DMS153 treated with DMSO at 0.1 percent for 48 hours (cell line): ENCODE measurements around the gene F5.
A peak's percentile ranks its signal among the peaks of the same experiment; 100 is the strongest.

Experiments used
- DNase-seq: peaks from one replicate; lab custom pipeline; 2025; ENCODE audit not compliant: unreplicated experiment; lab: John Stamatoyannopoulos, UW

The F5 gene

GRCh38 chr1:169586395-169587255 is at the start of gene F5:
Gene F5, minus strand, starts transcription at chr1:169586481. Its CDS starts 95 bp downstream, at chr1:169586386.
- peak; percentile 81 for DNase-seq

GRCh38 chr1:169634877-169635276 is 48.6 kb upstream of the F5 start:
- DNase-seq, result no peak

GRCh38 chr1:169634145-169634544 is 47.9 kb upstream of the F5 start:
- DNase-seq, result no peak

DNA sequence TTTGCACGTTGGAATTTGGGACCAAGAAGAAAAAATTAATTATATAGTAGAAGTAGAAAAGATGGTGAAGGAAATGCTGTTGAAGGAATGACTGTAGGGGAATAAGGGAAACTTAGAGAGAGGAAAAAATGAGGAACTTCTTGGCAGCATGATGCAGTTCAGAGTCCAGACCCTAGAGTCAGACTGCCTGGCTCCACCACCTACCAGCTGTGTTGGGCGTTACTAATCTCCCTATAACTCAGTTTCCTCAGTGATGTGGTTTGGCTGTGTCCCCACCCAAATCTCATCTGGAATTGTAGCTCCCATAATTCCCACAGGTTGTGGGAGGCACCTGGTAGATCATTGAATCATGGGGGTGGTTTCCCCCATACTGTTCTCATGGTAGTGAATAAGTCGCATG is 45.0 kb upstream of the F5 start:
- no peak for DNase-seq

DNA sequence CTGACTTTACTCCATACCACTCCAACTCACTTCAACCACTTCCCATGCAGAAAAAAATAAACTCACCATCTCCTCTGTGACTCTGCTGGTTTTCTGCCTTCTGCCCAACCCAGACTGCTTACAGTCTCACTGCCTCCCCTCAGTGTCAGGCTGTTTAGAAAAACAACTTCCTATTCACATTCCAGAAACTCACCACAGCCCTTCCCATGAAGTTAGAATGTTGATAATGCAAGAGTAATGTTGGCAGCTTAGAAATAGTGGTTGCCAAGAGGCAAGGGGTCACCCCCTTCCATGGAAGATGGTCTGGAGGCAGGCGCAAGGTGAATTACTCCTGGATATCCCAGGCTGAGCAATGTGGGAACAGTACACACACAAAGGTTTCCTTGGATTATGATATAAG is 43.7 kb upstream of the F5 start, which contains the start of gene SELP:
TSS of gene SELP (minus strand) at position 119 of the 400 bp plus-strand sequence. CDS start at position 69, 50 bp downstream.
- no peak for DNase-seq

DNA sequence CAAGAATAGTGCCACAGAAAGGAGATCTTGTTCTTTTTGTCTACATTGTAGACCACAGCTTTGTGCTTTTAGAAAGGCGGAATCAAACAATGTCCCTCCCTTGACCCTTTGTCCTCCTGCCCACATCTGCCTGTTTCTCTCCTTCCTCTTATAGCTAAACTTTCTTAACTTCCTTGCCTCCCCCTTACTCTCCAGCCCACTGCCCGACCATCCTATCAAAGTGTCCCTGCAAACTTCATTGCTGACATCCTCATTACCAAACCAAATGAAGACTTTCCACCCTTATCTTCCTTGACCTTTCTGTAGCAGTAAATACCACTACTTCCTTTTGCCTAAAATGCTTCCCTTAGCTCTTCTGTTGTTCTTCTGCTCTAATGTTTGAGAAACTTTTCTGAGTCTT is 38.6 kb upstream of the F5 start:
- no peak for DNase-seq

- no peak for DNase-seq
Observed at GRCh38 chr1:169624122-169624521, 37.8 kb upstream of the F5 start.

GRCh38 chr1:169623132-169623926 is 37.0 kb upstream of the F5 start:
- no peak for DNase-seq

- no peak for DNase-seq
Observed at GRCh38 chr1:169620565-169620964, 34.3 kb upstream of the F5 start.

DNA sequence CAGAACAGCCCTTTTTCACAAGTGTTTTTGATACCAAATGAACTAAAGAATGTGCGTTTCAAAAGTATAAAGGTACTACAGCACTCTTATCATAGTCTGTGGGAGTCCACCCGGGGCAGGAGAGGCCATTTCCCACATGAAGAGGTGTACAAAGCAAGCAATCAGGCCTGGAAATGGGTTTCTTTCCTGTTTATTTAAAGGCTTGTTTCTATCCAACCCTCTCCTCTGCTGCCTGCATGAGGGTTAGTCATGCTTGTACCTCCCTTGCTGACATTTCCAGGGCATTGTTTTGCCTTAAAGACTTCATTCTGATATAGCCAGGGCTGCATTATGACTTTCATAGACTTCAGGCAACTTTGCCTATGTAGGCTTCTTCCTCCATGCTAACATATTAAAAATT is 32.1 kb upstream of the F5 start:
- no peak for DNase-seq

DNA sequence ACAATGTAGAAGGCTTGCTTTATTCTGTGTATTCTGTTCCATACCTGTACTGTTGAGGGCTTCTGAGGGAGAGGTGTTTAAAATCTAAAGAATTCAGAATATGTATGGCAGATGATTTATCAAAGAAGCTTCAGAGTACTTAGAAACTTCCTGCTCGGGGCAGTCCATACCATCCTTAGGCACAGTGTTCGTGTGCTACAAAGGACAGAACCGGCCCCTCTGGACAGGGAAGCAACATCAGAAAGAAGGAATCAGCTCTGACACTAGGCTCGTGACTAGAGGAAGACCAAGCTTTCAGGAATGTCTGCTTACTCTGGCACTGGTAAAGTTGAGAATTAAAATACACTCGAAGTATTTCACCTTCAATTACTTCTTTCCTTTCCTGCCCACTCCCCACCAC is 29.5 kb upstream of the F5 start:
- no peak for DNase-seq

- DNase-seq, result no peak
Observed at GRCh38 chr1:169610858-169611257, 24.6 kb upstream of the F5 start.

DNA sequence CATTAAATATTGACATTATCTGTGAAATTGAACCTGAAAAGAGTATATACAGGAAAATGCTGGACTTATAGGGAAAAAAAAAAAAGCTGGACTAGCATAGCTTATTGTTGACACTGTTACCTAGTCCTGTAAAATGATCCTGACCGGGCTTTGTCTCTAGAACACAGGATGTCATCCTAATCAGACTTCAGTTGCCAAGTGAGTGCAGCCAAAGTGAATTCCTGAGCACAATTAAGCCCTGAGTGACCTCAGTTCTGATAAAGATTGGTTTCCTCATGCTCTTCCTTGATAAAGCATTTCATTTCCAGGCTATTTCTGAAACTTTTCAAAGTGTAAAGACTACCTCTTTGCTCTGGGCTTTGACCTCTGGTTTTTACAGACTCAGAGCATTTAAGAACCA is 23.8 kb upstream of the F5 start:
- DNase-seq, result no peak

GRCh38 chr1:169608226-169608625 is 21.9 kb upstream of the F5 start:
- DNase-seq, result no peak

- DNase-seq, result no peak
Observed at GRCh38 chr1:169604781-169605560, 18.7 kb upstream of the F5 start.

- no peak for DNase-seq
Observed at GRCh38 chr1:169601096-169601881, 15.0 kb upstream of the F5 start.

- no peak for DNase-seq
Observed at GRCh38 chr1:169595764-169596711, 9.8 kb upstream of the F5 start.

GRCh38 chr1:169594391-169594790 is 8.1 kb upstream of the F5 start:
- no peak for DNase-seq

- no peak for DNase-seq
Observed at GRCh38 chr1:169590932-169591331, 4.7 kb upstream of the F5 start.
